OCI-LY3 (cell line): Measurements from ENCODE around the gene POLN.

Source experiments
- H2AFZ ChIP-seq: fragments of 200-600, 300-600 bp; shearing (Covaris generic); 2 replicates; pipeline ENCODE4 v1.6.0; 2014; ENCODE audit warnings: antibody characterized with exemption, low read depth, low read length
- H3K27ac ChIP-seq: fragments of 200-600, 300-600 bp; sonication (generic); 2 replicates; pipeline ENCODE4 v1.5.1; 2014; ENCODE audit warnings: mild to moderate bottlenecking, low read length, moderate library complexity, mixed read lengths
- H3K27me3 ChIP-seq: fragments of 200-600, 300-600 bp; sonication (generic); 2 replicates; pipeline ENCODE4 v1.6.1; 2014; ENCODE audit warnings: low read depth, low read length, mixed read lengths
- H3K36me3 ChIP-seq: fragments of 200-600, 300-600 bp; sonication (generic); replicated peaks from 2 replicates; pipeline ENCODE3; 2014; ENCODE audit warnings: low read depth, low read length, mixed read lengths
- H3K4me1 ChIP-seq: fragments of 300-600, 200-600 bp; sonication (generic); 2 replicates; pipeline ENCODE4 v1.6.1; 2014; ENCODE audit warnings: low read length, mixed read lengths
- H3K4me2 ChIP-seq: fragments of 200-600, 300-600 bp; sonication (generic); 2 replicates; pipeline ENCODE4 v1.6.1; 2014; ENCODE audit warnings: low read length, mixed read lengths
- H3K4me3 ChIP-seq: fragments of 300-600, 200-600 bp; sonication (generic); 2 replicates; pipeline ENCODE4 v1.5.1; 2014; ENCODE audit warnings: antibody characterized with exemption, mild to moderate bottlenecking, low read length, moderate library complexity
- H3K79me2 ChIP-seq: fragments of 300-600, 200-600 bp; shearing (Covaris generic); 2 replicates; pipeline ENCODE4 v1.6.1; 2014; ENCODE audit warnings: mild to moderate bottlenecking, low read length, mixed read lengths
- H3K9ac ChIP-seq: fragments of 300-600, 200-600 bp; shearing (Covaris generic); 2 replicates; pipeline ENCODE4 v1.6.0; 2014; ENCODE audit warnings: mild to moderate bottlenecking, low read length, moderate library complexity
- H3K9me3 ChIP-seq: fragments of 200-600, 300-600 bp; shearing (Covaris generic); 2 replicates; pipeline ENCODE4 v1.6.1; 2014; ENCODE audit warnings: low read length, mixed read lengths; ENCODE audit not compliant: insufficient read depth
- H4K20me1 ChIP-seq: fragments of 200-600, 300-600 bp; sonication (generic); 2 replicates; pipeline ENCODE4 v1.6.1; 2016; ENCODE audit warnings: low read length, mixed read lengths; ENCODE audit not compliant: insufficient read depth
- EZH2phosphoT487 ChIP-seq: fragments of 200-600 bp; shearing (Covaris generic); IDR thresholded peaks from 2 replicates; pipeline ENCODE4 v1.6.1; 2018; ENCODE audit warnings: antibody characterized with exemption, mixed run types, low read depth
- TF ChIP-seq, protein P1 (sequence below): fragments of 200-600, 300-600 bp; sonication (generic); IDR thresholded peaks from 2 replicates; pipeline ENCODE4 v1.5.1; 2014; ENCODE audit warnings: antibody characterized with exemption, low read length, low read depth

POLN gene

DNA sequence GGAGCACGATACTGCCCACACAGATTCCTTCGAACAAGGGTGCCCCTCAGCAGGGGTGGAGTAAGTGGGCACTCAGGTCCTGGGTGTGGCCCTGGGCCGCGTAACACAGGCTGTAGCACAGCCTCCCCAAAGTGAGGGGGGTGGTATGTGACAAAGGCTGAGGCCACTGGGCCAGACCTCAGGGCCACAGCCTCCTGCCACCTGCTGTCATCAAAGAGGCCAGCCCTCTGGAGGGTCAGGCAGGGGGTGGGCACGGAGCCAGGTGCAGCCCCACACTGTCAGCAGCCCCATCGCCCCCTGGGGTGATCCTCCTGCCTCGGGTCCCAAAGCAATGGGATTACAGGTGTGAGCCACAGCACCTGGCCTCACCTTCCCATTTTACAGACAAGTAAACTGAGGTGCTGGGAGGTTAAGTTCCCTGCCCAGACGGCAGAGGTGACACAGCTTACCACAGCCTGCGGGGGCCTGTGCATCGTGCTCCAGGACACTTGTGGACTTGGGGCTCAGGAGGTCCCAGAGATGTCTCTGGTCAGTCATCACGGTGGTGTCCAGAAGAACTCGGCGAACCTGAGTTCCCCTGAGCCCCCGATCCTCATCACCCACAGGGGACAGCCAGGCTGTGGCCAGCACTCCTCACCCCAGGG lies 47.5 kb upstream of the POLN start:
- Histone ChIP-seq H3K9me3 (no peaks in the 10 kb centered on the region), H3K4me3 (no peak overlapping the region), H3K9ac (no peak overlapping the region), H3K79me2 (no peaks in the 10 kb centered on the region), H3K4me1 (0 out of 2 replicates have a peak, but pooled peaks cover 3% of the 10 kb centered on the region), H3K27ac (no peak overlapping the region), H3K4me2 (no peak overlapping the region), H2AFZ (no peak overlapping the region), H3K27me3 (no peaks in the 10 kb centered on the region), H3K36me3 (no peaks in the 10 kb centered on the region), H4K20me1 (no peaks in the 10 kb centered on the region)
- TF ChIP-seq, protein P1, sequence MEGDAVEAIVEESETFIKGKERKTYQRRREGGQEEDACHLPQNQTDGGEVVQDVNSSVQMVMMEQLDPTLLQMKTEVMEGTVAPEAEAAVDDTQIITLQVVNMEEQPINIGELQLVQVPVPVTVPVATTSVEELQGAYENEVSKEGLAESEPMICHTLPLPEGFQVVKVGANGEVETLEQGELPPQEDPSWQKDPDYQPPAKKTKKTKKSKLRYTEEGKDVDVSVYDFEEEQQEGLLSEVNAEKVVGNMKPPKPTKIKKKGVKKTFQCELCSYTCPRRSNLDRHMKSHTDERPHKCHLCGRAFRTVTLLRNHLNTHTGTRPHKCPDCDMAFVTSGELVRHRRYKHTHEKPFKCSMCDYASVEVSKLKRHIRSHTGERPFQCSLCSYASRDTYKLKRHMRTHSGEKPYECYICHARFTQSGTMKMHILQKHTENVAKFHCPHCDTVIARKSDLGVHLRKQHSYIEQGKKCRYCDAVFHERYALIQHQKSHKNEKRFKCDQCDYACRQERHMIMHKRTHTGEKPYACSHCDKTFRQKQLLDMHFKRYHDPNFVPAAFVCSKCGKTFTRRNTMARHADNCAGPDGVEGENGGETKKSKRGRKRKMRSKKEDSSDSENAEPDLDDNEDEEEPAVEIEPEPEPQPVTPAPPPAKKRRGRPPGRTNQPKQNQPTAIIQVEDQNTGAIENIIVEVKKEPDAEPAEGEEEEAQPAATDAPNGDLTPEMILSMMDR: no peak
- TF ChIP-seq EZH2phosphoT487: no peak

DNA sequence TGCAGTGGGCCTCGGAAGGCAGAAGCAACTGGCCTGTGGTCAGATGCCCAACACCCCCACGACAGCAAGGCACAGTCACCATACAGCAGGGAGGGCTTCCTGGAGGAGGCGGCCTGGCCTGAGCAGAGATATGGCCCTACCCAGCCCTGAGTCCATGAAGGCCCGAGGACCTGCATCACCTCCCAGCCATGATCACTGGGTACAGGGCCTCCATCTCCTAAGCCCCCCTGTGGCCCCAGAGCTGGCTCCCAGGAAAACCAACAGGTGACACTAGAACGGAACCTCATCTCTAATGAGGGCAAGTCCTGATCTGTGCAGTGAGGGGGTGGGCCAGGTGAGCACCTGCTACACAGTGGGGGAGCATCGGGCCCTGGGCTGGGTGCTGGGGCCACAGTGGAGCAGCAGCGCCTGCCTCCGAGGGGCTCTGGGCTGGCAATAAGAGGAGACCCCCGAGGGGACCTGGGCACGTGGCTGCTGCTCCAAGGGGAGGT lies 46.2 kb upstream of the POLN start:
- Histone ChIP-seq H2AFZ (no peak overlapping the region), H3K4me1 (0 out of 2 replicates have a peak, but pooled peaks cover 3% of the 10 kb centered on the region), H3K27ac (no peak overlapping the region), H3K9ac (no peak overlapping the region), H3K36me3 (no peaks in the 10 kb centered on the region), H3K4me3 (no peak overlapping the region), H4K20me1 (no peaks in the 10 kb centered on the region), H3K4me2 (no peak overlapping the region), H3K79me2 (no peaks in the 10 kb centered on the region), H3K9me3 (no peaks in the 10 kb centered on the region), H3K27me3 (no peaks in the 10 kb centered on the region)
- no peak for TF ChIP-seq EZH2phosphoT487
- TF ChIP-seq, protein P1: no peak

DNA sequence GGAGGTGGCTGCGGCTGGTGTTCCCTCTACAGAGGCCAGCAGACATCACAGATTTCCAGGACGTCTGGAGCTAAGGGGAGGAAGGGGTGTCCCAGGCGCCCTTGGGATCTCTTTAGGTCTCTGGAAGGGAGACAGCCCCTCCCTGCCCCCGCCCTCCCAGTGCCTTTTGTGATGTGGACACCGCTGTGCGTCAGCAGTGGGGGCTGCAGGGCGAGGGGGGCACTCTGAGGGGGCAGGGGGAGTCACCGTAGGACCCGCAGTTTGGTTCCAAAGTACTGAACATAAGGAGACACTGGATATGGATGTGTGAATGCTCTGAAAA lies 45.6 kb upstream of the POLN start:
- Histone ChIP-seq H3K79me2 (no peaks in the 10 kb centered on the region), H3K27me3 (no peaks in the 10 kb centered on the region), H3K36me3 (no peaks in the 10 kb centered on the region), H3K4me3 (no peak overlapping the region), H3K4me1 (0 out of 2 replicates have a peak, but pooled peaks cover 3% of the 10 kb centered on the region), H2AFZ (no peak overlapping the region), H3K27ac (no peak overlapping the region), H3K9ac (no peak overlapping the region), H3K4me2 (no peak overlapping the region), H4K20me1 (no peaks in the 10 kb centered on the region), H3K9me3 (no peaks in the 10 kb centered on the region)
- TF ChIP-seq, protein P1: no peak
- TF ChIP-seq EZH2phosphoT487: no peak

DNA sequence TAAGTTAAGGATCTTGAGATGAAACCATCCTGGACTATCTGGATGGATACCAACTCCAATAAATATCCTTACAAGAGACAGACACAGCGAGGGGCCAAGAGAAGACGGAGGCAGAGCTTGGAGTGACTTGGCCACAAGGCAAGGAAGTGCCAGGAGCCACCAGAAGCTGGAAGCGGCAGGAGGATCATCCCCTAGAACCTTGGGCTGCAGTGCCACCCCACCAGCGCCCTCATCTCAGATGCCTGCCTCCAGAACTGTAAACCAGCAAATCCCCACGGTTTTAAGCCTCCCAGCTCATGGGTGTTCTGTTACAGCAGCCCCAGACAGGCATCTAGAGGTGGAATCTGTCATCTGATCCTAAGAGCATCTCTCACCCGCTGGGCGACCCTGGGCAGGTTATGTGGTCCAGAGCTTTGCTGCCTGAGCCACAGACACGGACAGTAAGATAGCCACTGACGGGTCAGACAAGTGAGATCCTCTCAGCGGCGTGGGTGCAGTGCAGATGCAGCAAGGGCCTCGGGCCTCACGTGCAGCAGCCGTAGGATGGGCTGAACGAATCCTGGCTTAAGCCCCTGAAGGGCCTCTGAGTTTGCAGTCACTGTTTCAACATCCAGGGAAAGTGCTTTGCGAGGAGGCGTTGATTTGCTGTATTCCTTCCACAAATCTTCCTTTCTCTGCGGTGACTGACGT lies 45.1 kb upstream of the POLN start:
- Histone ChIP-seq H2AFZ (no peak overlapping the region), H3K4me3 (no peak overlapping the region), H4K20me1 (no peaks in the 10 kb centered on the region), H3K9ac (no peak overlapping the region), H3K36me3 (no peaks in the 10 kb centered on the region), H3K4me1 (peaks cover 7% of the 10 kb centered on the region; the same call in 1 of the 2 replicates), H3K27me3 (no peaks in the 10 kb centered on the region), H3K4me2 (no peak overlapping the region), H3K79me2 (no peaks in the 10 kb centered on the region), H3K27ac (no peak overlapping the region), H3K9me3 (no peaks in the 10 kb centered on the region)
- TF ChIP-seq, protein P1: no peak
- TF ChIP-seq EZH2phosphoT487: no peak
